SK-N-MC (cell line): ENCODE results near the gene SLC6A2.

Experiments used
- EZH2 ChIP-seq: fragments of 200-600 bp; sonication (generic); IDR thresholded peaks from one replicate; pipeline ENCODE4 v1.6.1; 2017; ENCODE audit warnings: antibody characterized with exemption
- FOXP2 ChIP-seq: optimal IDR thresholded peaks from 2 replicates; pipeline ENCODE3; 2011; ENCODE audit warnings: mild to moderate bottlenecking, moderate library complexity; ENCODE audit not compliant: insufficient read depth; ENCODE audit errors: extremely low read length, control extremely low read depth
- POLR2AphosphoS5 ChIP-seq: IDR thresholded peaks from 2 replicates; pipeline ENCODE4 v1.6.1; 2012; ENCODE audit warnings: mild to moderate bottlenecking, low read depth, low read length, borderline replicate concordance

- no peak for TF ChIP-seq POLR2AphosphoS5
- TF ChIP-seq EZH2: no peak
- no peak for TF ChIP-seq FOXP2
These were observed 80.9 kb downstream of the SLC6A2 start for GRCh38 chr16:55736671-55737070.
